Hematopoietic multipotent progenitor cell treated with erythropoietin and hydrocortisone succinate and interleukin-3 and kit ligand, for 8 days (in vitro differentiated cells): ENCODE data around the gene IBA57.

ENCODE experiments used
- DNase-seq: peaks from one replicate; pipeline ENCODE4 v3.0.0-alpha.2; 2015

IBA57 gene

DNA sequence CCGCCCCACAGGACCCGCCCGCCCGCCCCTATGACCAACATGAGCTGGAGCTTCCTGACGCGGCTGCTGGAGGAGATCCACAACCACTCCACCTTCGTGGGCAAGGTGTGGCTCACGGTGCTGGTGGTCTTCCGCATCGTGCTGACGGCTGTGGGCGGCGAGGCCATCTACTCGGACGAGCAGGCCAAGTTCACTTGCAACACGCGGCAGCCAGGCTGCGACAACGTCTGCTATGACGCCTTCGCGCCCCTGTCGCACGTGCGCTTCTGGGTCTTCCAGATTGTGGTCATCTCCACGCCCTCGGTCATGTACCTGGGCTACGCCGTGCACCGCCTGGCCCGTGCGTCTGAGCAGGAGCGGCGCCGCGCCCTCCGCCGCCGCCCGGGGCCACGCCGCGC lies 7.9 kb upstream of the IBA57 start:
- no peak for DNase-seq

DNA sequence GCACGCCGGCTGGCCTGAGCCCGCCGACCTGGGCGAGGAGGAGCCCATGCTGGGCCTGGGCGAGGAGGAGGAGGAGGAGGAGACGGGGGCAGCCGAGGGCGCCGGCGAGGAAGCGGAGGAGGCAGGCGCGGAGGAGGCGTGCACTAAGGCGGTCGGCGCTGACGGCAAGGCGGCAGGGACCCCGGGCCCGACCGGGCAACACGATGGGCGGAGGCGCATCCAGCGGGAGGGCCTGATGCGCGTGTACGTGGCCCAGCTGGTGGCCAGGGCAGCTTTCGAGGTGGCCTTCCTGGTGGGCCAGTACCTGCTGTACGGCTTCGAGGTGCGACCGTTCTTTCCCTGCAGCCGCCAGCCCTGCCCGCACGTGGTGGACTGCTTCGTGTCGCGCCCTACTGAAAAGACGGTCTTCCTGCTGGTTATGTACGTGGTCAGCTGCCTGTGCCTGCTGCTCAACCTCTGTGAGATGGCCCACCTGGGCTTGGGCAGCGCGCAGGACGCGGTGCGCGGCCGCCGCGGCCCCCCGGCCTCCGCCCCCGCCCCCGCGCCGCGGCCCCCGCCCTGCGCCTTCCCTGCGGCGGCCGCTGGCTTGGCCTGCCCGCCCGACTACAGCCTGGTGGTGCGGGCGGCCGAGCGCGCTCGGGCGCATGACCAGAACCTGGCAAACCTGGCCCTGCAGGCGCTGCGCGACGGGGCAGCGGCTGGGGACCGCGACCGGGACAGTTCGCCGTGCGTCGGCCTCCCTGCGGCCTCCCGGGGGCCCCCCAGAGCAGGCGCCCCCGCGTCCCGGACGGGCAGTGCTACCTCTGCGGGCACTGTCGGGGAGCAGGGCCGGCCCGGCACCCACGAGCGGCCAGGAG lies 7.2 kb upstream of the IBA57 start:
- DNase-seq: no peak

DNA sequence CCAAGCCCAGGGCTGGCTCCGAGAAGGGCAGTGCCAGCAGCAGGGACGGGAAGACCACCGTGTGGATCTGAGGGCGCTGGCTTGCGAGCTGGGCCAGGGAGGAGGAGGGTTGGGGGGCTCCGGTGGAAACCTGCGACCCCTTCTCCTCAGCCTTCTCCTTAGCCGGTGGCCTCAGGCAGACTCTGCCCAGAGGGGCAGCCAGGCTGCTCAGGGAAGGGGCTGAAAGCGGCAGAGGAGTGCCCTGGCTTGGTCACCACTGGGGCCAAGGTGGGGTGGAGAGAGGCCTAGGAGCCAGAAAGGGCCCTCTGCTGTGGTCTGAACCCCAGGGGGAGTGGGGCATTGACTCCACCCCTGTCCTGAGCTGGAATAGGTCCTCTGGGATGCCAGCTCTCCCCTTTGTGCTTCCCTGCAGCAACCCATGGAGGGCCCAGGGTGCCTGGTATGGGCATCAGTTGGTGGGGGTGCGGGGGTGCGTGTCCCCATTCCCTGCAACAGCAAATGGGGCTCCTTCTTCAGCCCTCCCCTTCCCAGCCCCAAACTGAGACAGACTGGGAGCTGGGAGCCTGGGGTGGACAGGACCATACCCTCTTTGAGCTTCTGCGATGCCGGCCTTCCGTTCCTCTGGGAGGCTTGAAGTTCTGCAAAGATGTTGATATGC lies 6.5 kb upstream of the IBA57 start:
- no peak for DNase-seq

DNA sequence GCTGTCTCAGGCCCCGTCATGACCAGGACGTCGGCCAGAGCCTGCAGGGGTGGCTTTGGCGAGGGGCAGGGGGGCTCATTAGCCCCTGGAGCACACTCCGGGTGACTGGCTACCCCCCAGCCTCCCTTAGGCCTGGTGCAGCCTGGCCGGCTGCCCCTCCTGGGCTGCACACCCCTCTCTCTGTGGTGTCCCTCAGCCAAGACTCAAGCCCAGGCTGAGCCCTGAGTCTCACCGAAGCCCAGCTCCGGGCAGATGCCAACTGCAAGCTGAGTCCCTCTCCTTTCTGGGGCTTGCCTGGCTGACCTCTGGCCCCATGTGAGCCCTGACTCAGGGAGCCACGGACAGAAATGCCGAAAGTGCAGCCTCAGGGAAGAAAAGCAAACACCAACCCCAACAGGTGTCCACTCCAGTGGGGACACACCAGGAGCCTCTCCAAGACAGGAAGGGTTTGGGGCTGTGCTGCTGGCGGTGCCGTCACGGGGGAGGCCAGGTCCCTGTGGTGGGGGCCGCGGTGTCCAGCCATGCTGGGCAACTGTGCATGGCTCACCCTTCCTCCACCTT lies 5.3 kb upstream of the IBA57 start:
- no peak for DNase-seq

DNA sequence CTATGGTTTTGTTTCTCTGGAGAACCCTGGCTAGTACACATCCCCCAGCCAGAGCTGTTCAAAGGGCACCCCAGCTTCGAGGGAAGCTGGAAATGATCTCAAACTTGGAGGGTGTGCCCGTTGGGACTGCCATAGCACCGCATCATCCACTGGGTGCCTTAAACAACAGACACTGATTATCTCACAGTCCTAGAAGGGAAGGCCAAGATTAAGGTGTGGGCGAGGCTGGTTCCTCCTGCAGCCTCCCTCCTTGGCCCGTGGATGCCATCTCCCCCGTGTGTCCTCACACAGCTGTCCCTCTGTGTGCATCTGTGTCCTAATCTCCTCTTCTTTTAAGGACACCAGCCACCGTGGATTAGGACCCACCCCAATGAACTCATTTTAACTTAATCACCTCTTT lies 4.2 kb upstream of the IBA57 start:
- peak; percentile 68 for DNase-seq

DNA sequence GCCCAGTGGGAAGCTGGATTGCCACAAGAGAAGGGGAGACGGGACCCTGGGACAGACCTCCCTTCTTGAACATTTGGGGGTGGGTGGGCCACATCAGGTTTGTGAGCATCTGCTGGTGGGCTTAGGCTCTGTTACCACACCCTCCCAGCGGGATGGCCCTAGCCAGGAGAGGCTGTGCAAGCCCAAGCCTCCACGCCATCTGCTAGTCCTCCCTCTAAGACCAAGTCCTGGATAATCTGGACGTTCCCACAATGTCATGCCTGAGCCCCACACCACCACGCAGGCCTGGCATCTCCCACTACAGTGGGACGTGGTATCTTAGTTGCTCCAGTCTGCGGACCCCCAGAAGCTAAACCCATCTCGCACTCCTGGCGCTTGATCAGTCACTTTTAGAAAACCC lies 3.7 kb upstream of the IBA57 start:
- DNase-seq: no peak

DNA sequence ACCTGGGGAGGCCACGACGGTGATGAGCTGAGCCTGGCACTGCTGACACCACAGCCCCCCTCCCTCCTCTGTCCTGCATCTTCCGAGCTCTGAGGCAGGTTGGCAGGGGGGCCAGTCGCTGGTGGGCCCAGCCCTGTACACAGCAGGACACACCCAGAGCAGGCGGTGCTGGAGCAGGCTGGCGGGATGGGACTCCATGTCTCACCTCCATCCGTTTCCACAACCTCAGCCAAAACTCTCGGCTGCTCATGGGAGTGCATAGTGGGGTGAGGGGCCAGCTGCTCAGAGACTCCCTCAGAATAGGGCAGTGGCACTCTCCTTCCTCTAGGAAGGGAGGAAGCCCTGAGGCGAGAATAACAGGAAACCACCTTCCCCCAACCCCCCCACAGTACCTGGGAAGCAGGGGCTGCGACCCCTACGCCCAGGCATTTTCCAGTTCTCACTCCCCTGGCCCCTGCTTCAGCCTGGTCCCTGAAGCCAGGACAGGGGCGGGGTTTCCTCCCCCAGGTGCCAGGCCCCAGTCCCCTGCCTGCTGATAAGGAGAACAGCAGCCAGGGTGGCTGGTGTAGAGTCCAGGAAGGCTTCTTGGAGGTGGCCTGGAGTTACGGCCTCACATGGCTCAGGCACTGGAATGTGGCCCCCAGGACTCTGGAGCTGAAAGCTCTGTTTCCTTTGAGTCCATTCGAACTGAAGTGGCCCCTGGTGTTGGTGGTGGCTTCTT lies 3.2 kb upstream of the IBA57 start:
- DNase-seq: peak; percentile 55

DNA sequence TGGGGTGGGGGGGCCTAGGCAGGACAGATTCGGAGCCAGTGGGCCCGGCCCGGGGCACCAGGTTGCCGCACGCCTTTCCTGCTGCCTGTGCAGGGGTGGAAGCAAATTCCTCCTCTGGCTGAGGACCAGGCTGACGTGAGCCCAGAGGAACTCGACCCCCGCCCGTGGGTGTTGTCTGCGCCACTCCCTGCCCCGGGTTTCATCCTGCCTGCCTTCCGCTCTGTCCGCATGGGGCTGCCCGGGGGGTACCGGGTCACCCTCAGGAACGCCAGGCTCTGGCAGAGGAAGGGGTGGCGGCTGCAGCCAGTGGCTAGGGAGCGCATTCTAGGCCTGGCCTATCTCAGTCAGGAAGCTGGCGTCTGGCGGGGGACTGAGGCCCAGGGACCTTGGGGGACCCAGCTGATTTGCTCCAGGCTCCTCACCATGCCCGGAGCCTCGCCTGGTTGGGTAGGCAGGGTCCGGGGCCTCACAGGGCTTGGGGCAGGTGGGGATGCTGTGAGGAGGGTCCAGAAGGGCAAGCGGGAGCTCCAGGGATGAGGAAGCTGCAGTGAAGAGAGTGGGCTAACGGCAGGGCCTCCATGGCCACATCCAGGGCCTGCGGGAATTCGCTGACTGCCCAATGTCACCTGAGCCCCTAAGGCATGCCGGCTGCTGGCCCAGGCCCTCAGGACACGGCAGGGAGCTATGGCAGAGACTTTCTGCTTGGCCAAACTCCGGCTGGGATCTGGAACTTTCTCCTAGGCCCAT lies 2.4 kb upstream of the IBA57 start:
- DNase-seq: no peak

DNA sequence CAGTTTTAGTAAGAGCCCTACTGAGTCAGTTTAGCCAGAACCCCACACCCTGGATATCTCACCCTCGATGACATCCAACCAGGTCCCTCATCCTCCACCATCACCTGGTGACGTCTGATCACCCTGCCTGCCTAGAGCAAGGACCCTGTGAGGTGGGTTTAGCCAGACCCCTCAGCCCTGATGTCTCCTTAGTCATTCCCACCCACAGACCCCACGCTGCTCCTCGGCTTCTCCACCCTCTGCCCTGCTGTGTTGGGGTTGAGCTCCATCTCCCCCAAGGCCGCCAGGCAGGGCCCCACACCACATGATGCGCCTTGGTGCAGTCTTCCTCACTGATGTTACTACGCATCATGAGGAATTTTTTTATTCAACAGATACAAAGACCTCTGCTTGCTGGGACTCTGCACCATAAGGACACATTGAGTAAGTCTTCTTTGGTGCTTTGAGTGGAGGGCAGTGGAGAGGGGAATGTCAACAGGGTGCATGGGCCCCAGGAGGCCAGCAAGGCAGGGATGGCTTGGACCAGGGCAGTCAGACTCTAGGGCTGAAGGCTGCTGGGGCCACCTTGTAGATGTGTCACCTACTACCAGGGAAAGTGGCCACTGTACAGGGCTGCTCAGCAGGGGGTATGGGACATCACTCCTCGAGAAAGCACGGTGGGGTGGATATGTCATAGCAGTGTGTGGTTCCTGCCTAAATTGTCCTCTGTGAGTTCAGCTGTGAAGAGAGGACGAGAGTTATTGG lies 1.7 kb upstream of the IBA57 start:
- no peak for DNase-seq

DNA sequence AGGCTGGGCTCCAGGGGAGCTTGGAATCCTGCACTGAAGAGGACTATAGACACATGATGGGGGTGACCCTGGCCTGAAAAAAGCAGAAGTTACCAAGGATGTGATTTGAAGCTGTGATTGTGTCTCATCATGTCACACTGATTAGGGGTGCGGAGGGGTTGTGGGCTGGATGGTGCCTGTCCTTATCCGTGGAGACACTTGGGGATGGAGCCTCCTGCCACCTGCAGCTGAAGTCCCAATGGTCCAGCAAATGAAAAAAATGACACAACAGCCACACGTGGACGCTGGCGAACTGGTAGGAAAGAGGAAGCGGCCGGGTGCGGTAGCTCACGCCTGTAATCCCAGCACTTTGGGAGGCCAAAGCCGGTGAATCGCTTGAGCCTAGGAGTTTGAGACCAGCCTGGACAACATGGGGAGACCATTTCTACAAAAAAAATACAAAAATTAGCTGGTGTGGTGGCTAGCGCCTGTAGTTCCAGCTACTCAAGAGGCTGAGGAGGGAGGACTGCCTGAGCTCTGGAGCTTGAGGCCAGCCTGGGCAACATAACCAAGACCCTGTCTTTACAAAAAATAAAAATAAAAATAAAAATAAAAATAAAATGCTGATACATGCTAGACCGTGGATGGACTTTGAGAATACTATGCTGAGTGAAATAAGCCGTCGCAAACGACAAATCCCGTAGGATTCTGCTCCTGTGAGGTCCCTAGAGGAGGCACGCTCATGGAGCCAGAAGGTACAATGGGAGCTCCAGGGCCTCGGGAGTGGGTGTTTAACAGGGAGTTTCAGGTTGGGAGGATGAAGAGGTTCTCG lies 838 bp upstream of the IBA57 start:
- peak; percentile 25 for DNase-seq

DNA sequence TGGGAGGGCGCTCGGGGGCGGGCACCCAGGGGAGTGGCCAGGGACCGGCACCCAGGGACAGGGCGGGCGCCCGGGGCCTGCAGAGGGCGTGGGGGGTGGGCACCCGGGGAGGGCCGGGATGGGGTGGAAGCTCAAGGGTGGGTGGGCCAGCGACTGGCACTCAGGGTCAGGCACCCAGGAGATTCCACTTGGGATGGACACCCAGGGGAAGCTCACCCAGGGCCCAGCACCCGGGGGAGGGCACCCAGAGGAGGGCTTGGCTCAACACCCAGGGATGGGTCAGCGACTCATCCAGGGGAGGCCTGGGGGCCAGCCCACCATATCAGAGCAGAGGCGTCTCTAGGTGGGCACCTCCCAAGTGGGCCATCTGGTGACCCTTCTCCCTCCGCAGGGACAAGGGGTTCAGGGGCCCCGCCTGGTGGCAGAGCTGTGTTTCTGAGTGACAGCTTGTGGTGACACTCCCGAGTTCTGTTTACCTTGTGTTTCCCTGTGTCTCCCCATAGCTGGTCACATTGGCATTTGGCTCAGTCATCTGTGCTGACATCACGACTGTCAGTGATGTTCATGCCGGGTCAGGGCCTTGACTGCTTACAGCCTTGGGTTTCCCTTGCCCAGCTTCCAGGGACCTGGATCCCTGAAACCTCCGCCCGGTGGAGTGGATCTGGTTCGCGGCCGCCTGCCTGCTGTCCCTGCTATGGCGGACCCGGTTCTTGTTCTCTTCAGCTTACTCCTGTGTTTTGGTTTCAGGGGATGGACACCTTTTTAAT lies 749 bp downstream of the IBA57 start:
- DNase-seq: peak; percentile 84

DNA sequence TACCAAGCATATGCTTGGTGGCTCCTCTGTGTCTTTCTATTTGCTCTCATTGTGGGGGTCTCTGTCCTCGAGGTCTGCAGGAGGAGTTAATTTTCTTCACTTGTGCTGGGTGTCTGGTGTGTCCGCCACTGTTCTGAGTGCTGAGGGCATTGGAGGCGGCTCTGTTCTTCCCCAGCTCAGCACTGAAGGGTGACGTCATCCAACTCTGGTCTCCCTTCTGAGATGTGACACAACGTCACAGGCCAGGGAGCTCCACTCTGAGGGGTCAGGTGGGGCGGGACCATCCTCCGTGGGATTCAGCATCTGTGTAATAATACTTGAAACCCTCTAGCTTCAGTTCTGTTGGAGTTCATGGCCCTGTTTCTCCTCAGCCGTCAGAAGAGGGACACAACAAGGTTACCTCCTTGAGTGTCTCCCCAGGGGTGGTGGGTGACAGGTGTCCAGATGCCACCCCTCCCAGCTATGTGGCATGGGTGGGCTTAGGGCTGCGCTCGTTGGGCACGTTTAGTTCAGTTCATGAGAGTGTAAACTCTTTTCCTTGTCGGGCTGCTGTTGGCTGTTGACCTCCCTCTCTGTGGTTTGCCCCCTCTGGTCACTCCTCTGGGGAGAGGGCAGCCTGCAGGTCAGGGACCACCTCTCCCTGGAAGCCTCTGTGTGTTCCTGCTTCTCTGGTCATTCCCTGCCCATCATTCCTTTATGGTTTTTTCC lies 3.1 kb downstream of the IBA57 start:
- no peak for DNase-seq

DNA sequence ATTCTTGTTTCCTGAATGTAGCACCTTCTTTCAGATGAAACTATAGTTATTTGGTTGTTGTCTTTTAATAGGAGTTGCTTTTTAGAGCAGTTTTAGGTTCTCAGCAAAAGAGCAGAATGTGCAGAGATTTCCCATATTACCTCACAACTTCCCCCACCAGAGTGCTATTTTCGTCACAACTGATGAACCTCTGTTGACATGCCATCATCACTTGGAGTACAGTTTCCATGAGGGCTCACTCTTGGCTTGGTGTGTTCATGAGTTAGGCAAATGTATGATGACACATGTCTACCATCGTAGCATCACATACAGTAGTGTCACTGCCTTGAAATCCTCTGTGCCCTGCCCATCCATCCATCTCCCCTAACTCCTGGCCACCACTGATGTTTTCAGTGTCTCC lies 3.7 kb downstream of the IBA57 start:
- no peak for DNase-seq

DNA sequence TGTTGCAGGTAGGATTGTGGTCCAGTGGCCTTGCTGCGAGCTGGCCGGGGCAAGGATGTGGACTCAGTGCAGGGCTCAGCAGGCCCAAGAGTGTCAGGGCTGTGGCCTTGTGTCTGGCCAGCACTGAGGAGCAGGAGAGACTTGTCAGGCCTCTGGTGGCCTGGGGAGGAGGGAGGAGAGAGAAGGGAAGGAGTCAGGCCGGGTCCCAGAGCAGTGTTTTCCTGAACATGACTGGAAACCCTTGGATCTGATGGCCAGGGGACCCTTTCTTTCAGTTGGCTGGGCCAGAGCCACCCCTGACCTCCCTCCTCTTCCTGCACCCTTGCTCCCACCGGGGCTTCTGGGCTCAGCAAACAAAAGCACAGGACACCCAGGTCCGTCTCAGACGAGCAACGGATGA lies 5.1 kb downstream of the IBA57 start:
- no peak for DNase-seq

DNA sequence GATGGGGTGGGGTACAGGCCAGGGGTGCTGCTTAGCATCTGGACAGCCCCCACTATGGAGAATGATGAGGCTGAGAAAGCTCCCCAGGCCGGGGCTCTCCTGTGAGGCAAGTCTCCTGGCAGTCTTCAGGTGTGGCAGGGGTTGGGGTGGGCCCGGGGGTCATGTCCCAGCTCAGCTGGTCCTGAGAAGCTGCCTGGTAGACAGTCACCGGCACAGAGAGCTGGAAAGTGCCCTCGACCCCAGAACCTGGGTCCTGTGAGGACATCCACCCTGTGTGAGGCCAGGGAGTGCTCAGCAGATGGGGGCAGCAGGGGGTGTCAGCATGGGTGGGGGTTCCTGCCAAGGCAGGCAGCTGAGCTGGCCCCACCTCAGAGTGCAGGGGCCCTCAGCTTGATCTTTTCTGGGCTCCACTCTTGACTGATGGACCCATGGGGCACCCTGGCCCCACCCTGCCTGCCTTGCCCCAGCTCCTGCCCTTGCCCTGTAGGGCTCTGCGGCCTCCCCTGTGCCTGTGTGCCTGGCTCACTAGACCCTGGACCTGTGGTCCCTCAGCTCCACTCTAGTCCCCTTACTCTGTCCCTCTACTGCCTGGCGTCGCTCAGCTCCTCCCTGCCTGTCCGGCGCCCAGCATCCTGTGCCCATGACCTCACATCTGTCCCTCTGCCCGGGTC lies 5.8 kb downstream of the IBA57 start:
- no peak for DNase-seq

DNA sequence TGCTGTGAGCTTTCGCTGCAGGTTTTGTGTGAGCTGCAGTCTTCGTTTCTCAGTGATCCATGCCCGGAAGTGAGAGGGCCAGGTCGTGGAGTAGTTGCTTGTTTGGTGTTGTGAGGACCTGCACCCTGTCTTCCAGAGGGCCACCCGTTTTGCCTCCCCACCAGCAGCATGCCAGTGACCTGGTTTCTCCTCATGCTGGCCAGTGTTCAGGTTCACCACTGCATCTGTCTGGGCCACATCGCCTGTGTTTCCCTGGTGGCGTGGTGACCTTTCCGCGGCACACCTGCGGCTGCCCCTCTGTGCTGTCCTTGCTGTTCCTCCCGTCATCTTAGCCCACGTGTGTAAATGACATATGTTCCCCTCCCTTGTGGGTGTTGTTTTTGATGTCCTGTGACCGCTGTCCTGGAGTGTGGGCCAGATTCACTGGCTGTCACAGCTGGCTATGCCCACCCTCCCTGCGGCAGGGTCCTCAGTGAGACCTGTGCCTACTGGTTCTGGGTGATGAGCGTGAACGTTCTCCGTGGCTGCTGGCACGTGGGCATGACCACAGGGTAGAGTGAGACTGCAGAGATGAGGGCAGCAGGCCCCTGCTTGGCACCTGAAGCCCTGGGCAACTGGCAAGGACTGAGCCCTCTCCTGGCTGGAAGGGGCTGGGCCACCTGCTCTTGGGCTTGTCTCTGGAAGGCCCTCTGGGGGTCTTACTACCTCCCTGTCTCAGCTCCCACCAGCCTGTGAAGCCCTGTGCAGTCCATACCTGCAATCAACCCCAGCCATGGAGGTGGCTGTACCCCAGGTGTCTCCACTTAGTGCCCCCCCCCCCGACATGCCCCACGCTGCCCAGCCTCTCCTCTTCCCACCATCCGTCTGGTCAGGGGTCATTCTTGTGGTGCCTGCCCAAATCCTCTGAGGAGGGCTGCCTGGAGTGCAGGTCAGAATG lies 7.3 kb downstream of the IBA57 start:
- no peak for DNase-seq

DNA sequence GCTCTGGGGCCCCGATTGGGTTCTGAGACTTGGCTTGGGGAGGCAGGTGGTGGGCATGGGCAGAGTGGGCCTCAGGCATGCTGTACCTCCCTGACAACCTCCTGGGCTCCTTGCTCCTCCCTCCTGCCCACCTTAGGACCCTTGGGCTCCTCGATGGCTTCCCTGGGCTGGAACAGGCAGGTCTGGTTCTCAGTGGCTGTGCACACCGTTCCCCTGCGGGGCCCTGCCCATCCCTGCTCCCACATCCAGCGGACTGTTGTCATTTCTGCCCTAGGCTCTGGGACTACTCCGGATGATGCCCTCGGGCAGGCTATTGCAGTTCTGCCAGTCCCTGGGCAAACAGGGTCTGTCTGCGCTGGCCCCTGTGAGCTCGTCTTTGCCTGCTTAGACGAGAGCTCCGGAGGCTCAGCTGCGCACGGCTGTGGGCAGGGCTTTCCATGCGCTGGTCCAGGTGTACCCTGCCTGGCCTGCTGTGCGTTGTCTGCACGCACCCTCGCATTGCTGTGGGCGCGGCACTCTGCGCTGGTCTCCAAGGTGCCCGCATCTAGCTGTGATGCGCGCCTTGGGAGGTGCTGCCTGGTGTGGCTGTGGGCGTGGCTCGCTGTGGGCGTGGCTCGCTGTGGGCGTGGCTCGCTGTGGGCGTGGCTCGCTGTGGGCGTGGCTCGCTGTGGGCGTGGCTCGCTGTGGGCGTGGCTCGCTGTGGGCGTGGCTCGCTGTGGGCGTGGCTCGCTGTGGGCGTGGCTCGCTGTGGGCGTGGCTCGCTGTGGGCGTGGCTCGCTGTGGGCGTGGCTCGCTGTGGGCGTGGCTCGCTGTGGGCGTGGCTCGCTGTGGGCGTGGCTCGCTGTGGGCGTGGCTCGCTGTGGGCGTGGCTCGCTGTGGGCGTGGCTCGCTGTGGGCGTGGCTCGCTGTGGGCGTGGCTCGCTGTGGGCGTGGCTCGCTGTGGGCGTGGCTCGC lies 8.2 kb downstream of the IBA57 start:
- DNase-seq: peak; percentile 41
